Trophoblast cell (in vitro differentiated cells and primary cell): ENCODE measurements around the gene LMO2.

Experiments
- DNase-seq, 2 donors: peaks; one replicate each; pipeline ENCODE4 v3.0.0-alpha.2; 2016
- H2AFZ ChIP-seq: 2 replicates; pipeline ENCODE4 v1.6.1; 2013; ENCODE audit warnings: low read length, moderate library complexity, mild to moderate bottlenecking; ENCODE audit not compliant: insufficient read depth, poor library complexity
- H2AK5ac ChIP-seq: 2 replicates; pipeline ENCODE4 v1.6.1; 2013; ENCODE audit warnings: mild to moderate bottlenecking, low read length
- H2BK120ac ChIP-seq: 2 replicates; pipeline ENCODE4 v1.6.1; 2013; ENCODE audit warnings: low read length, mild to moderate bottlenecking, moderate library complexity; ENCODE audit not compliant: insufficient read depth, poor library complexity
- H2BK12ac ChIP-seq: 2 replicates; pipeline ENCODE4 v1.6.1; 2013; ENCODE audit warnings: mild to moderate bottlenecking, low read length, moderate library complexity
- H2BK5ac ChIP-seq: 2 replicates; pipeline ENCODE4 v1.6.1; 2013; ENCODE audit warnings: low read length, low read depth, moderate library complexity, mild to moderate bottlenecking; ENCODE audit not compliant: poor library complexity
- H3K14ac ChIP-seq: 2 replicates; pipeline ENCODE4 v1.6.1; 2013; ENCODE audit warnings: mild to moderate bottlenecking, low read length
- H3K18ac ChIP-seq: 2 replicates; pipeline ENCODE4 v1.6.1; 2013; ENCODE audit warnings: mild to moderate bottlenecking, low read length
- H3K23ac ChIP-seq: 2 replicates; pipeline ENCODE4 v1.6.1; 2013; ENCODE audit warnings: low read length
- H3K27ac ChIP-seq: 2 replicates; pipeline ENCODE4 v1.5.1; 2013; ENCODE audit warnings: low read depth, mild to moderate bottlenecking, inconsistent platforms, low read length, moderate library complexity
- H3K27me3 ChIP-seq: 2 replicates; pipeline ENCODE4 v1.6.1; 2013; ENCODE audit warnings: inconsistent platforms, mild to moderate bottlenecking, low read length, moderate library complexity; ENCODE audit not compliant: insufficient read depth
- H3K36me3 ChIP-seq, 2 experiments: 1 replicate in 1 of 2; 2 replicates in 1 of 2; pipeline ENCODE4 v1.6.1; 2013; ENCODE audit warnings: low read length in 2 of 2, mild to moderate bottlenecking in 2 of 2, moderate library complexity in 1 of 2; ENCODE audit not compliant: insufficient read depth in 2 of 2, control insufficient read depth in 1 of 2
- H3K4ac ChIP-seq: 2 replicates; pipeline ENCODE4 v1.6.1; 2013; ENCODE audit warnings: low read depth, mild to moderate bottlenecking, low read length, moderate library complexity
- H3K4me1 ChIP-seq, 2 experiments: 1 replicate in 1 of 2; 2 replicates in 1 of 2; pipeline ENCODE4 v1.6.1; 2013; ENCODE audit warnings: low read length in 2 of 2, mild to moderate bottlenecking in 2 of 2, moderate library complexity in 1 of 2; ENCODE audit not compliant: insufficient read depth in 2 of 2, control insufficient read depth in 1 of 2
- H3K4me2 ChIP-seq: 2 replicates; pipeline ENCODE4 v1.6.1; 2013; ENCODE audit warnings: inconsistent platforms, mild to moderate bottlenecking, low read length, moderate library complexity
- H3K4me3 ChIP-seq: 2 replicates; pipeline ENCODE4 v1.5.1; 2013; ENCODE audit warnings: mild to moderate bottlenecking, low read depth, low read length, inconsistent platforms
- H3K79me1 ChIP-seq: one replicate; pipeline ENCODE4 v1.6.1; 2013; ENCODE audit warnings: low read length
- H3K79me2 ChIP-seq: 2 replicates; pipeline ENCODE4 v1.6.1; 2013; ENCODE audit warnings: low read length, mild to moderate bottlenecking; ENCODE audit not compliant: control insufficient read depth, insufficient read depth, poor library complexity
- H3K9ac ChIP-seq: 2 replicates; pipeline ENCODE4 v1.6.1; 2013; ENCODE audit warnings: mild to moderate bottlenecking, low read length
- H3K9me3 ChIP-seq: 2 replicates; pipeline ENCODE4 v1.6.1; 2013; ENCODE audit warnings: low read depth, mild to moderate bottlenecking, control low read depth, inconsistent platforms, low read length; ENCODE audit not compliant: insufficient read depth
- H4K12ac ChIP-seq: 2 replicates; pipeline ENCODE4 v1.6.1; 2013; ENCODE audit warnings: low read depth, mild to moderate bottlenecking, low read length, moderate library complexity
- H4K8ac ChIP-seq: 2 replicates; pipeline ENCODE4 v1.6.1; 2013; ENCODE audit warnings: low read depth, mild to moderate bottlenecking, low read length, moderate library complexity
- H4K91ac ChIP-seq: one replicate; pipeline ENCODE4 v1.6.1; 2013; ENCODE audit warnings: low read depth, mild to moderate bottlenecking, low read length, moderate library complexity
- WGBS: extraction: QIAGEN DNeasy Blood & Tissue Kit; methylation state at CpG from one replicate; pipeline ENCODE4 v1.1.7; 2013; ENCODE audit warnings: missing lambda C conversion rate; ENCODE audit not compliant: insufficient read length, insufficient coverage; ENCODE audit errors: extremely low coverage; 5-methylcytosine and 5-hydroxymethylcytosine counted together

Gene LMO2

DNA sequence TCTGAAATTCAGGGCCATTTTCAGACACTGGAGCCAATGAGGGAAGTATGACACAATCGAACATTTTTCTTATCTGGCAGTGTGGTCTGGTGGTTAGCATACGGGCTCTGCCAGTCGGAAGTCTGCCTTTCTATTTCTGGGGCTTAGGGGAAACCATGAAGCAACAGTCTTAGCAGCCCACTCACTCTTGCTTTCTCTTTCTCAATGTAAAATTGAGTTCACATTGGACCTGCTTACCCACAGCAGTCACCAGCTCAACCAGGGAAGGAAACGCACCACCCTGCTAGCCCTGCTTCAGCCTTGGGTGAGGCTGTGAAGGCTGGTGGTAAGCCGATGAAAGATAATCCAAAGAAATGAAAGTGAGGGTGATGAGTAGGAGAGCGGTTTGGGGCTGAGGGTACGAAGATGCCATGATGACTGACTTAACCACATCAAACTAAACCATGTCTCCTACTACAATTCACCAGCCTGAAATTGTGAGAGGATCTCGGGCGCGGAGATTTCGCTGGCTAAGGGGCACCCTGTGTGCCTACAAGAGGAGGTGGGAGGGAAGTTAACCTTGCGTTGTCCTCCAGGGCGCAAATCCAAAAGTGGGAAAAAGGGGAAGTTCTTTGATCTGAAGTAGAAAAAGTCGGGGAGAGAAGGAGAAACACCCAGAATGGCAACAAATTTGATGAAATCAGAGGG, 2.0 kb upstream of the LMO2 start:
- Histone ChIP-seq H3K23ac (no peak overlapping the region), H3K9me3 (no peaks in the 10 kb centered on the region), H3K36me3 (no peaks in the 10 kb centered on the region), H3K18ac (no peak overlapping the region), H2AK5ac (no peak overlapping the region), H3K4me2 (no peak overlapping the region), H4K91ac (no peak overlapping the region), H3K9ac (no peak overlapping the region), H3K27me3 (no peaks in the 10 kb centered on the region), H2BK120ac (no peak overlapping the region), H2BK5ac (no peak overlapping the region), H3K27ac (no peak overlapping the region), H3K14ac (no peak overlapping the region), H3K4ac (no peak overlapping the region), H3K79me2 (no peaks in the 10 kb centered on the region), H3K4me3 (no peak overlapping the region), H3K4me1 (peaks cover 0 to 2% of the 10 kb centered on the region in 2 experiments), H4K8ac (no peak overlapping the region), H4K12ac (no peak overlapping the region), H2AFZ (no peak overlapping the region), H3K79me1 (no peaks in the 10 kb centered on the region), H2BK12ac (no peak overlapping the region)
- peak in 1 of 2 donors; percentile 37 for DNase-seq
- WGBS: no CpG with 5 or more reads among the region's 14 CpGs

DNA sequence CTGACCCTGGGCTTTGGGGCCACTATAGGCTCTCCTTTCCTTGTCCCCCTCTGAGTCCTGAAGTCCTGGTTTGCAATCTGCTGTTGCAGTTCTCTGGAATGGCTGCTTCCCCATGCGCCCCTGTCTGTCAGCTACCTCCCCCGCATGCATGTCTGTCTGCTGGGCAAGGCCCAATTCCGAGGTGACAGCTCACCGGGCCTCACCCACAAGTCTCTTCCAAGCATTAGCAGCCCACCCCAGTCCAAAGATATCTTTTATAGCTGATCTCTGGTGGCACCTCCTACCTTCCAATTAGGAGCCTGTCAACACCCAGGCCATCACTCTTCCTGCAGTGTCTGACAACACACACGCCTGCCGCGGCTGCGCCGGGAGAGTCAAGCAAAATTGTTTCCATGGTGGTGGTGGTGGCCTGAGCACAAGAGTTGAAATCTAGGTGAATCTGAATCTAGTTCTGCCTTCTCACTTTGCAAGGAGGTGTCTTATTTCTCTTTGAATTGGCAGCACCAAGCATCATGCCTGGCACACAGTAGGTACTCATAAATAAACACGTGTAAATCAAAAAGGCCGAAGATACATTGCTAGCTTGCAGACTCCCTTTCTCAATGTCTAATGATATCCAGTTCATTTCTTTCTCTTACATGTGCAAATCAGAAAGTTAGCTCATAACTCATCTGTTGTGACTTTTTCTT, 1.2 kb upstream of the LMO2 start:
- Histone ChIP-seq H4K8ac (no peak overlapping the region), H4K12ac (no peak overlapping the region), H3K4me2 (no peak overlapping the region), H3K79me1 (no peaks in the 10 kb centered on the region), H3K18ac (no peak overlapping the region), H3K23ac (no peak overlapping the region), H3K27me3 (no peaks in the 10 kb centered on the region), H2BK12ac (no peak overlapping the region), H3K4me3 (no peak overlapping the region), H3K27ac (no peak overlapping the region), H3K36me3 (no peaks in the 10 kb centered on the region), H4K91ac (no peak overlapping the region), H2AFZ (no peak overlapping the region), H3K4ac (no peak overlapping the region), H3K4me1 (peaks cover 0 to 2% of the 10 kb centered on the region in 2 experiments), H2AK5ac (no peak overlapping the region), H3K79me2 (no peaks in the 10 kb centered on the region), H2BK120ac (no peak overlapping the region), H3K9ac (no peak overlapping the region), H3K9me3 (peaks cover under 1% of the 10 kb centered on the region), H3K14ac (no peak overlapping the region), H2BK5ac (no peak overlapping the region)
- no peak for DNase-seq
- WGBS: no CpG with 5 or more reads among the region's 11 CpGs

DNA sequence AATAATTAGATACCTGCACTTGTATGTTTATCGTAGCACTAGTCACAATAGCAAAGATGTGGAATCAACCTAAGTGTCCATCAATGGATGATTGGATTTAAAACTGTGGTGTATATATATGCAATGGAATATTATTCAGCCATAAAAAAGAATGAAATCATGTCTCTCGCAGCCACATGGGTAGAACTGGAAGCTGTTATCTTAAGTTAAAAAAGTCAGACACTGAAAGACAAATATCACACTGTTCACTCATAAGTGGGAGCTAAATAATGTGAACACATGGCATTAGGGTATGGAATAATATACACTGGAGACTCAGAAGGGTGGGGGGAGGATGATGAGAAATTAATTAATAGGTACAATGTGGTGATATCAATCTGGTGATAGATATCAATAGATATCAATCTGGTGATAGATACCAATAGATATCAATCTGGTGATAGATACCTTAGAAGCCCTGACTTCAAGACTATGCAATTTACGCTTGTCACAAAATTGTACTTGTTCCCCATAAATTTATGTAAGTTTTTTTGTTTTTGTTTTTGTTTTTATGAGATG, 2.0 kb downstream of the LMO2 start:
- no peaks in the 10 kb centered on the region for H3K36me3 ChIP-seq

DNA sequence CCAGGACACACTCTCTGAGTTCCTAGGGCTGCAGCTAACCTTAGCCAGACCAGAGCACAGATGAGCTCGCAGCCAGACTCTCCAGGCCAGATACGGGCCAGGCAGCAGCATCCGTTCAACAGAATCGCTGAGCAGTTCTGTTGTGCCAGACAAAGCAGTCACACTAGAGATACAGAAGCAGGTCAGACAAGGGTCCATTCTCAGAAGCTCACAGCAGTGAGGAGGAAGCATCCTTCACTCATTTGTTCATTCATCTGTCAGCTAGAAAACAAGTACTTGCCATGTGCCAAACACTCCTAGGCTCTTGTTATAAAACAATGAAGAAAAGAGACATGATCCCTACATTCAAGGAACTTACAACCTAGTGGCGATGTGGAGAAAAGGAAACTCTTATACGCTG, 2.6 kb downstream of the LMO2 start:
- H3K9me3 ChIP-seq: peaks cover 4% of the 10 kb centered on the region
- H3K18ac ChIP-seq: no peak overlapping the region
- H4K8ac ChIP-seq: no peak overlapping the region
- no peak overlapping the region for H3K9ac ChIP-seq
- WGBS: no CpG with 5 or more reads among the region's 6 CpGs
- H2AK5ac ChIP-seq: no peak overlapping the region
- no peaks in the 10 kb centered on the region for H3K79me2 ChIP-seq
- H2AFZ ChIP-seq: no peak overlapping the region
- H3K4me3 ChIP-seq: no peak overlapping the region
- no peak overlapping the region for H4K91ac ChIP-seq
- no peak overlapping the region for H2BK12ac ChIP-seq
- peaks cover 0 to 2% of the 10 kb centered on the region in 2 experiments for H3K4me1 ChIP-seq
- H3K27ac ChIP-seq: no peak overlapping the region
- no peak overlapping the region for H2BK5ac ChIP-seq
- no peak overlapping the region for H3K4me2 ChIP-seq
- H3K23ac ChIP-seq: no peak overlapping the region
- H3K14ac ChIP-seq: no peak overlapping the region
- no peaks in the 10 kb centered on the region for H3K36me3 ChIP-seq
- no peak overlapping the region for H2BK120ac ChIP-seq
- DNase-seq: no peak
- no peaks in the 10 kb centered on the region for H3K27me3 ChIP-seq
- H3K4ac ChIP-seq: no peak overlapping the region
- H3K79me1 ChIP-seq: no peaks in the 10 kb centered on the region
- no peak overlapping the region for H4K12ac ChIP-seq

More for the DNA sequence above, 2.0 kb downstream of the LMO2 start:
- Histone ChIP-seq H3K4me1 (peaks cover 0 to 2% of the 10 kb centered on the region in 2 experiments), H3K27me3 (no peaks in the 10 kb centered on the region), H3K79me2 (no peaks in the 10 kb centered on the region), H3K9ac (no peak overlapping the region), H4K91ac (no peak overlapping the region), H3K27ac (no peak overlapping the region), H3K14ac (no peak overlapping the region), H4K8ac (no peak overlapping the region), H3K79me1 (no peaks in the 10 kb centered on the region), H3K4me2 (no peak overlapping the region), H4K12ac (no peak overlapping the region), H3K18ac (no peak overlapping the region), H3K4me3 (no peak overlapping the region), H3K4ac (no peak overlapping the region), H2BK5ac (no peak overlapping the region), H2BK12ac (no peak overlapping the region), H2AK5ac (no peak overlapping the region), H2BK120ac (no peak overlapping the region), H3K23ac (no peak overlapping the region), H3K9me3 (peaks cover 4% of the 10 kb centered on the region), H2AFZ (no peak overlapping the region)
- no CpG with 5 or more reads among the region's 3 CpGs for WGBS
- no peak for DNase-seq
